Nephron (organoid): ENCODE data around the gene CARMIL1.

Experiments
- H3K27ac Mint-ChIP-seq, 3 experiments: 2 replicates each; pipeline ENCODE4 v1.8.0; 2020; ENCODE audit warnings: mixed read lengths in 3 of 3, mild to moderate bottlenecking in 2 of 3, moderate library complexity in 1 of 3
- H3K27me3 Mint-ChIP-seq: 2 replicates; pipeline ENCODE4 v1.8.0; 2021; ENCODE audit warnings: low read depth, mild to moderate bottlenecking, moderate library complexity, mixed read lengths
- H3K36me3 Mint-ChIP-seq: 2 replicates; pipeline ENCODE4 v1.8.0; 2020; ENCODE audit warnings: low read depth, mixed read lengths
- H3K4me1 Mint-ChIP-seq: 2 replicates; pipeline ENCODE4 v1.8.0; 2020; ENCODE audit warnings: mixed read lengths
- H3K4me3 Mint-ChIP-seq, 3 experiments: 2 replicates each; pipeline ENCODE4 v1.8.0; 2020; ENCODE audit warnings: mild to moderate bottlenecking in 3 of 3, mixed read lengths in 3 of 3, moderate library complexity in 2 of 3
- H3K9me3 Mint-ChIP-seq: 2 replicates; pipeline ENCODE4 v1.8.0; 2020; ENCODE audit warnings: mixed read lengths
- CTCF ChIP-seq, 3 experiments: fragments of 200-600 bp; sonication (generic); IDR thresholded peaks; one replicate each; pipeline ENCODE4 v1.5.0; 2021; ENCODE audit warnings: antibody characterized with exemption in 3 of 3; ENCODE audit not compliant: unreplicated experiment in 3 of 3

Gene CARMIL1

GRCh38 chr6:25415274-25415673 is 136.1 kb downstream of the CARMIL1 start:
- no peaks in the 10 kb centered on the region for H3K27me3 Mint-ChIP-seq
- peaks cover 62% of the 10 kb centered on the region for H3K4me1 Mint-ChIP-seq
- H3K27ac Mint-ChIP-seq = peak overlapping the region; percentile 1 to 63 (median 20)
- H3K9me3 Mint-ChIP-seq = peaks cover 7% of the 10 kb centered on the region
- TF ChIP-seq CTCF (IDR thresholded peaks at IDR 0.05; ENCODE audit: unreplicated experiment in 3 of 3) = no peak
- peaks cover 9% of the 10 kb centered on the region for H3K36me3 Mint-ChIP-seq
- H3K4me3 Mint-ChIP-seq = no peak overlapping the region

- Mint-ChIP-seq H3K9me3 (peaks cover 11% of the 10 kb centered on the region), H3K27me3 (no peaks in the 10 kb centered on the region), H3K36me3 (peaks cover 13% of the 10 kb centered on the region), H3K27ac (peak overlapping the region; percentile 1 to 63 (median 20)), H3K4me3 (no peak overlapping the region), H3K4me1 (peaks cover 63% of the 10 kb centered on the region)
- no peak for TF ChIP-seq CTCF (IDR thresholded peaks at IDR 0.05; ENCODE audit: unreplicated experiment in 3 of 3)
These were observed 136.5 kb downstream of the CARMIL1 start for GRCh38 chr6:25415701-25416100.

- peak overlapping the region; percentile 29 to 71 (median 63) for H3K27ac Mint-ChIP-seq
- H3K27me3 Mint-ChIP-seq = no peaks in the 10 kb centered on the region
These were observed 138.0 kb downstream of the CARMIL1 start for GRCh38 chr6:25417046-25417605.

GRCh38 chr6:25418454-25419052 is 139.4 kb downstream of the CARMIL1 start:
- H3K27me3 Mint-ChIP-seq = no peaks in the 10 kb centered on the region
- no peak for TF ChIP-seq CTCF (IDR thresholded peaks at IDR 0.05; ENCODE audit: unreplicated experiment in 3 of 3)
- peaks cover 11% of the 10 kb centered on the region for H3K9me3 Mint-ChIP-seq
- H3K27ac Mint-ChIP-seq = peak overlapping the region in 1 of 3 experiments; percentile 26
- peaks cover 57% of the 10 kb centered on the region for H3K4me1 Mint-ChIP-seq
- peaks cover 13% of the 10 kb centered on the region for H3K36me3 Mint-ChIP-seq
- H3K4me3 Mint-ChIP-seq = no peak overlapping the region

More at GRCh38 chr6:25417046-25417605, 138.0 kb downstream of the CARMIL1 start:
- TF ChIP-seq CTCF (IDR thresholded peaks at IDR 0.05; ENCODE audit: unreplicated experiment in 3 of 3) = no peak
- Mint-ChIP-seq H3K4me1 (peaks cover 58% of the 10 kb centered on the region), H3K9me3 (peaks cover 11% of the 10 kb centered on the region), H3K4me3 (no peak overlapping the region), H3K36me3 (peaks cover 13% of the 10 kb centered on the region)

GRCh38 chr6:25419879-25420278 is 140.7 kb downstream of the CARMIL1 start:
- Mint-ChIP-seq H3K4me3 (no peak overlapping the region), H3K9me3 (peaks cover 11% of the 10 kb centered on the region), H3K27ac (peak overlapping the region in 1 of 3 experiments; percentile 54), H3K36me3 (peaks cover 13% of the 10 kb centered on the region), H3K27me3 (no peaks in the 10 kb centered on the region), H3K4me1 (peaks cover 53% of the 10 kb centered on the region)
- no peak for TF ChIP-seq CTCF (IDR thresholded peaks at IDR 0.05; ENCODE audit: unreplicated experiment in 3 of 3)

- no peak for TF ChIP-seq CTCF (IDR thresholded peaks at IDR 0.05; ENCODE audit: unreplicated experiment in 3 of 3)
- Mint-ChIP-seq H3K36me3 (peaks cover 13% of the 10 kb centered on the region), H3K4me3 (no peak overlapping the region), H3K4me1 (peaks cover 28% of the 10 kb centered on the region), H3K9me3 (peaks cover 11% of the 10 kb centered on the region), H3K27me3 (no peaks in the 10 kb centered on the region), H3K27ac (peak overlapping the region; percentile 42 to 80 (median 45))
These were observed 144.2 kb downstream of the CARMIL1 start for GRCh38 chr6:25423358-25423757.
